Measurements from ENCODE around the gene SPNS3. TPM values are rescaled to one million over a fixed set of nuclear protein-coding genes. Genes with fewer than 3 reads are reported as not detected.

Gene SPNS3
- total RNA-seq, 1 experiment from 2014 or later: 15.9 TPM

GRCh38 chr17:4536259-4536741, 102.6 kb downstream of the SPNS3 start:
- Histone ChIP-seq H3K4me3 (no peak overlapping the region), H3K4me1 (replicated peaks; ENCODE audit: insufficient read depth) (peaks cover 12% of the 10 kb centered on the region; the same call in 1 of the 2 replicates), H3F3A (ENCODE audit: insufficient read depth, low read depth) (peaks cover 96% of the 10 kb centered on the region), H3K36me3 (ENCODE audit: low read depth) (peaks cover 8% of the 10 kb centered on the region; the same call in 1 of the 2 replicates), H2AFZ (no peak overlapping the region), H3K27me3 (ENCODE audit: insufficient read depth, low read depth) (no peaks in the 10 kb centered on the region), H3K4me2 (no peak overlapping the region), H3K9me2 (ENCODE audit: insufficient read depth) (no peaks in the 10 kb centered on the region), H3K27ac (no peak overlapping the region), H3K9me3 (ENCODE audit: insufficient read depth, low read depth) (no peaks in the 10 kb centered on the region), H4K20me1 (ENCODE audit: insufficient read depth) (peaks cover 36% of the 10 kb centered on the region), H3K79me2 (ENCODE audit: low read depth) (no peaks in the 10 kb centered on the region)
- TF ChIP-seq CTCF (conservative IDR thresholded peaks at IDR 0.05): no peak
- no peak for TF ChIP-seq EZH2 (IDR thresholded peaks at IDR 0.05; ENCODE audit: low read depth)
- intact Hi-C loops (cut with micrococcal nuclease; ENCODE audit: unreplicated experiment): no loop called here
- DNase-seq: no peak
- POLR2A ChIA-PET (ENCODE audit: unreplicated experiment): no interaction called here
- CTCF ChIA-PET: no interaction called here
- BruUV-seq (replicated peaks): no TSS peak

GRCh38 chr17:4536742-4537411, 103.1 kb downstream of the SPNS3 start:
- no peak overlapping the region for H3K4me2 ChIP-seq
- no peak for TF ChIP-seq CTCF (conservative IDR thresholded peaks at IDR 0.05)
- no peak for TF ChIP-seq EZH2 (IDR thresholded peaks at IDR 0.05; ENCODE audit: low read depth)
- ChIA-PET CTCF (no interaction called here), POLR2A (ENCODE audit: unreplicated experiment) (interaction anchor here (0.6 kb wide), 2 partner anchors 25 to 35 kb away, joined by 3 to 13 read pairs; no protein-coding TSS in a partner anchor)
- H4K20me1 ChIP-seq (ENCODE audit: insufficient read depth): peaks cover 41% of the 10 kb centered on the region
- H2AFZ ChIP-seq: no peak overlapping the region
- peak overlapping the region; percentile 31 for H3K27ac ChIP-seq
- no peak overlapping the region for H3K4me3 ChIP-seq
- no peak for DNase-seq
- H3K9me2 ChIP-seq (ENCODE audit: insufficient read depth): no peaks in the 10 kb centered on the region
- peaks cover 11% of the 10 kb centered on the region; the same call in 1 of the 2 replicates for H3K36me3 ChIP-seq (ENCODE audit: low read depth)
- H3K4me1 ChIP-seq (replicated peaks; ENCODE audit: insufficient read depth): peaks cover 12% of the 10 kb centered on the region; the same call in 1 of the 2 replicates
- H3K9me3 ChIP-seq (ENCODE audit: insufficient read depth, low read depth): no peaks in the 10 kb centered on the region
- H3K79me2 ChIP-seq (ENCODE audit: low read depth): no peaks in the 10 kb centered on the region
- no TSS peak for BruUV-seq (replicated peaks)
- no peaks in the 10 kb centered on the region for H3K27me3 ChIP-seq (ENCODE audit: insufficient read depth, low read depth)
- peaks cover 96% of the 10 kb centered on the region for H3F3A ChIP-seq (ENCODE audit: insufficient read depth, low read depth)
- intact Hi-C loops (cut with micrococcal nuclease; ENCODE audit: unreplicated experiment): no loop called here

Other genes with a start within 250 kb of the SPNS3 start
- 63.9 and 74.5 TPM in 2 replicates for gene ANKFY1, start 170.0 kb upstream of the SPNS3 start, total RNA-seq (2021)
- 104 and 111 TPM in 2 replicates for gene UBE2G1, start 67.3 kb upstream of the SPNS3 start, total RNA-seq (2021)
- 25.7 and 33.8 TPM in 2 replicates for gene SPNS2, start 64.9 kb downstream of the SPNS3 start, total RNA-seq (2021)
- gene MYBBP1A, start 121.4 kb downstream of the SPNS3 start, total RNA-seq (2021): 76.3 and 89.1 TPM in 2 replicates
- 3.7 and 7.5 TPM in 2 replicates for gene GGT6, start 126.6 kb downstream of the SPNS3 start, total RNA-seq (2021)
- not detected in 2 replicates for gene SMTNL2, start 150.6 kb downstream of the SPNS3 start, total RNA-seq (2021)
- 1.8 and 2.8 TPM in 2 replicates for gene ALOX15, start 207.7 kb downstream of the SPNS3 start, total RNA-seq (2021)